NOMO-1 (cell line): ENCODE results near the gene B4GALNT4.
"Not testable (repeated sequence)": the region's sequence is repeated elsewhere in the genome, so short reads cannot be mapped to it uniquely, and the experiment has no call there.

Experiments used
- DNase-seq, 2 experiments: peaks; one replicate each; lab custom pipeline; 2025; ENCODE audit not compliant: unreplicated experiment in 2 of 2; lab: John Stamatoyannopoulos, UW

Gene B4GALNT4

DNA sequence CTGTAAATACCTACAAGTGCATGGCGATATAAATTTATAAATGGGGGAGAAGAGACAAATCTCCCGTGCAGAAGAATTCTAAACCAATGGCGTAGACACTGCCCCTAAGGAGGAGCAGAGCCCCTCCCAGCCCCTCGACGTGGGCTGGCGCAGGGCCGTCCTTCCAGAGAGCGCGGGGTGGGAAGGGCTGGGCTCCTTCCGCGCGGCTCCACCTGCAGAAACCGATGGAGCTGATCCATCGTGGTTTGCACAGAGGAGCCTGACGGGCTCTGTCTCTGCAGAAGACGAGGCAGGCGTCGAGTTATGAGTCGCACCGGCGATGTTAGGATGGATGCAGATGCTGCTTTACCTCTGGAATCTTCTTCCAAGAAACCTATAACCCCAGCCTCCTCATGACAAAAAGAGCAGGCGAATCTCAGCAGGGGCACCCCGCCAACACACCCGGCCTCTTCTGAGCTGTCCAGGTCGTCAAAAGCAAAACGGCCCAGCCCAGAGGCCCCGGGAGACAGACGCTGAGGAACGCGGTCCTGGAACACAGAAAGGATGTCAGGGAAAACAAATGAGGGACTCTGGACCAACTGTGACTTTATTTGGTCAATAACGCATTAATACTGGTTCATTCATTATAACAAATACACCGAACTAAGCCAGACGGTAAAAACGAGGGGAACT, 11.0 kb upstream of the B4GALNT4 start:
- no peak for DNase-seq

DNA sequence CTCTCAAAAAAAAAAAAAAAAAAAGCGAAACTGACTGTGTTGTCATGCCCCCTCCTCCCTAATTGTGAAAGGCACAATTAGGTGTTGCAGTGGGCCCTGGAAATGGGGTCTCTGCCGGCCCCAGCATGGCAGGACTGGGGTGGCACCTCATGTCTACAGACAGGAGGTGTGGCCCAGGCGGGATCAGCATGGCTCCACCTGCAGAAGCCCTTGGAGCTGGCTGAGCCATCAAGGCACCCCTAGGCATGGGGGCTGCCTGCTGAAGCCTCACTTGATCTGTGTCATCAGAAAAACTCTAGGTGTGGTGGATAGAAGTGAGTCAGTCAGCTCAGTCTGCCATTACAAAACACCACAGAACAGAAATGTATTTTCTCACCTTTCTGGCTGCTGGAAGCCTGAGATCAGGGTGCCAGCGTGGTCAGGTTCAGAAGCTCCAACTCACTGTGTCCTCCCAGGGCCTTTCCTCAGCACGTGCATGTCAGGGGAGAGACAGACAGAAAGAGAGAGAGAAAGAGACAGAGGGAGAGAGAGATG, 10.1 kb upstream of the B4GALNT4 start:
- no peak for DNase-seq

DNA sequence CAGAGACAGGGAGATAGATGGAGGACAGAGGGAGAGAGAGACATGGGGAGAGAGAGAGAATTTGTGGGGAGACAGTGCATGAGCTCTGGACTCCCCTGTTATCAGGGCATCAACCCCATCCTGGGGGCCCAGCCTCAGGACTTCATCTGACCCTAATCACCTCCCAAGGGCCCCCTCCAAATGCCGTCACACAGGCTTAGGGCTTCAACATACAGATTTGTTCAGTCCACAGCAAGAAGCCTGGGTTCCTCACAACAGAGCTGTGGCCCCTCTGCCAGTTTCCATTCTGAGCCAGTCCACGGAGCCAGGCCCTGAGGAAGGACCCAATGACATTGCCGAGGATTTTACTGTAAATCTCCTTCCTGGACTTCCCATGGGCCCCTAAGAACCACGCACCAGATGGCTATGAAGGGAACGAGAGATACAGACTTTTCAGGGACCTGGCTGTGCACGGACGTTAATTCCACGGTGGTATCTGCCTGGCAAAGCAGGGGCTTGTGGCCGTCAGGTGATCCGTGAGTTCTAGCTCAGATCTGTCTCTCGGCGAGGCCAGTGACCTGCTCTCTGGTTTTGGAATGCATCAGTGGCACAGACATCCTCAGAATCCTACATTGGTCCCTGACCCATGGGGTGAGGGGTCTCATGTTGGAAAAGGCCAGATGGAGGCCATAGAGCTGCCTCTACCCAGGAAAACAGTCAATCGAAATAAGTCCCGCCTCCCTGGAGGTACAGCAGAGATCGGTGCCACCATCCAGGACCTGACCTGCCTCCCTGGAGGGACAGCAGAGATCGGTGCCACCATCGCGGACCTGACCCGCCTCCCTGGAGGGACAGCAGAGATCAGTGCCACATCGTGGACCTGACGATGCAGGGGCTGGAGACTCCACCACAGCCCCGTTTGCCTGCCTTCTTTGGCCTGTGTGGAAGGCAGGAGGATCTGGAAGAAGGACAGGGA, 8.7 kb upstream of the B4GALNT4 start:
- no peak for DNase-seq

DNA sequence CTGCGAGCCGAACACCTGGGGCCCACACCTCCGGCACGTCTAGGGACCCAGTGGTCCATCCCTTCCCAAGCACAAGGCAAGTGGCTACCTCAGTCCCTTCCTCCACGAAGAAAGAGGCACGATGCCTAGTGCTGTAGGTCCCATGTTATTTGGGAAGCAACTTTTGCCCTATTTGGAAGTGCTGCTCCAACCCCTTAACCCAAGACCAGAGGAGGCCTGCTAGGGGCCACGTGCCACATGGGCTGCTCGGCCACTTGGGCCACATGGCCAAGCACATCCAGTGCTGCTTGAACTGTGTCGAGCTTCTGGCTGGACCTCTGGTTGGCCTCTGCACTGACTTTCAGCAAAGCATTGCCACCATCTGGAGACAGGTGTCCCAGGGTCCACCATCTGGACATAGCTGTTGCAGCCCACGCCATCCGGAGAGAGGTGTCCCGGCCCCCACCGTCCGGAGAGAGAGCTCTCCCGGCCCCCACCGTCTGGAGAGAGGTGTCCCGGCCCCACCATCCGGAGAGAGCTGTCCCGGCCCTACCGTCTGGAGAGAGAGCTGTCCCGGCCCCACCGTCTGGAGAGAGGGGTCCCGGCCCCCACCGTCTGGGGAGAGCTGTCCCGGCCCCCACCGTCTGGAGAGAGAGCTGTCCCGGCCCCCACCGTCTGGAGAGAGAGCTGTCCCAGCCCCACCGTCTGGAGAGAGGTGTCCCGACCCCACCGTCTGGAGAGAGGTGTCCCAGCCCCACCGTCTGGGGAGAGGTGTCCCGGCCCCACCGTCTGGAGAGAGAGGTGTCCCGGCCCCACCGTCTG, 6.5 kb upstream of the B4GALNT4 start:
- DNase-seq: no peak

DNA sequence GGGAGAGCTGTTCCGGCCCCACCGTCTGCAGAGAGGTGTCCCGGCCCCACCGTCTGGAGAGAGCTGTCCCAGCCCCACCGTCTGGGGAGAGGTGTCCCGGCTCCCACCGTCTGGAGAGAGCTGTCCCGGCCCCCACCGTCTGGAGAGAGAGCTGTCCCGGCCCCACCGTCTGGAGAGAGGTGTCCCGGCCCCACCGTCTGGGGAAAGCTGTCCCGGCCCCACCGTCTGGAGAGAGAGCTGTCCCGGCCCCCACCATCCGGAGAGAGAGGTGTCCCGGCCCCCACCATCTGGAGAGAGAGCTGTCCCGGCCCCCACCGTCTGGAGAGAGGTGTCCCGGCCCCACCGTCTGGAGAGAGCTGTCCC, 5.9 kb upstream of the B4GALNT4 start:
- DNase-seq: not testable (repeated sequence)

DNA sequence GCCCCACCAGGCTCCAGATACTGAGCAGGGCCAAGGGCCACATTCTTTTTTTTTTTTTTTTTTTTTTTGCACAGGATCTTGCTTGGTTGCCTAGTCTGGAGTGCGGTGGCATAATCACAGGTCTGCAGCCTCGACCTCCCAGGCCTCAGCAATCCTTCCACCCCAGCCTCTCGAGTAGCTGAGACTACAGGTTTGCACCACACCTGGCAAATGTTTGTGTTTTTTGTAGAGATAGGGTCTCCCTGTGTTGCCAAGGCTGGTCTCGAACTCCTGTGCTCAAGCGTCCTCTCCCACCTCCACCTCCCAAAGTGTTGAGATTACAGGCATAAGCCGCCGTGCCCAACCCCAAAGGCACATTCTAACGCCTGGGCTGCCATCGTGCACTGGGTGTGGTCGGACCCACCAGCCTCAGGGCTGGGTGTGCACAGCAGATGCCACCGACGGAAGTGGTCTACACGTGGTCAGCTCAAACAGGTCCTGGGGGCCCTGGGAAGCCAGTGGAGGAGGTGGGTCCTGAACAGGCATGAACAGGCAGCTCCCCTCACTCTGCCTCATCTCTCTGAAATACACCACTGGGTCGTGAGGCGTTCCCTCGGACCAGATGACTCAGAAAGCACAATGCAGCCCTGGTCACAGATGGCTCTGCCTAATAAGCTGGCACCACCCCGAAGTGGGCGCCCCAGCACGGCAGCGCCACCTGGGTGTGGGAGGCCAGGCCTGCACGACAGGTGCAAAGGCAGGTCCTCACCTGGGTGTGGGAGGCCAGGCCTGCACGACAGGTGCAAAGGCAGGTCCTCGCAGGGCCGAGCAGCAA, 5.1 kb upstream of the B4GALNT4 start:
- DNase-seq: no peak

DNA sequence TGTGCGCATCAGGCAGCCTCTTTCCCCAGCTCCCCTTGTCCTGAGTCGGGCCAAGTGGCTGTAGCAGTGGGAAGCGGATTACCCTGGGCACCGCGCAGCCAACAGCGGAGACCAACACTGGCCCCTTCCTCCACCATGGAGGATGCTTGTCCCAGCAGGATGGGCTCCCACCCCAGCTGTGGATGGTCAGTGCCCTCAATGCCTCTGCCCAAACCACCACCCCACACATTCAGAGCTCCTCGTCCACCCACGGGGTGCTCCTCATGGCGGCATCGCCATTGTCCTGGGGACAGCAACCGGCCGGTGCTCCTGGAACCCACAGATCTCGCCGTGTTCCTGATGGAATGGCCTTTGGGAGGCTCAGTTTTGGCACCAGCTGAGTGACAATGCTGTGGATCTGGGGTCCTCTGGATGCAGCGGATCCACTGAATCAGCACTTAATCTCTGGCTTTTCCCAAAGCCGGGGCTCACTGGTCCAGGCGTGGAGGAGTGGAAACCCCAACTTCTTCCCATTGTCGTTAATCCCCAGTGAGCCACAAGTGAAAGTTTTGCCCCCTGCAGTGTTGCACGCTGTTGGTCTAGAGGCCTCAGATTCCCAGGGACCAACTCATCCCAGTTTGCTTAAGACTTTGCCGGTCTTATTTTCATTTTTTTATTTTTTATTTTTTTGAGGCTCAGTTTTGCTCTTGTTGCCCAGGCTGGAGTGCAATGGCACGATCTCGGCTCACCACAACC, 4.1 kb upstream of the B4GALNT4 start:
- DNase-seq: no peak

DNA sequence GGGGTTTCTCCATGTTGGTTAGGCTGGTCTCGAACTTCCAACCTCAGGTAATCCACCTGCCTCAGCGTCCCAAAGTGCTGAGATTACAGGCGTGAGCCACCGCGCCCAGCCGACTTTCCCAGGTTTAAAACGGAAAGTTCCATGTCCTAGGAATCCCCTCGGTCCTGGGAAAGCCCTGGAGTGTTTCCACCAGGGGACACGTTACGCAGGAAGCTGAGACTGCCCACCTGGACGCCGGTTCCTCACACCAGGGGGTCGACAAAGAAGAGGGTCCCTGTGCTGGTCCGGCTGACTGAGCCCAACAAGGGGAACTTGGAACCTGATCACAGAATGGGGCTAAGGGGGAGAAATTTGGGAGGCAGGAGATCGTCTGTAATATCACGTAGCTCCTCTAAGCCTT, 3.5 kb upstream of the B4GALNT4 start:
- DNase-seq: no peak

DNA sequence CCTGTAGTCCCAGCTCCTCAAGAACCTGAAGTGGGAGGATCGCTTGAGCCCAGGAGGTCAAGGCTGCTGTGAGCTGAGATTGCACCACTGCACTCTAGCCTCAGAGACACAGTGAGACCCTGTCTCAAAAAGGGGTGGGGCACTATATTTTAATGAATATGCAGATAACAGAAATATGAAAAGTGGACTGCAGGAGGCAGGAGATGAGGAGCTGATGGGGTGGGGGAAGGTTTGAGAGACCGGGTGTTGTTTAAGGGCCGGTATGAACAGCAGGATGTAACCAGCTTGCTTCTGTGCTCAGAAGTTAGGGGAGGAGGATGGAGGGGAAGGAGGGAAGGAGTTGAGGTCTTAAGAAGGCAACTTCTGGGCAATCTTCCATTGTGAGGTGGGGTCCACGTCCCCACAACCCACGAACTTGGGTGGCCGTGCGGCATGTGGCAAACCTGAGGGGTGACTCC, 1.3 kb upstream of the B4GALNT4 start:
- DNase-seq: no peak

DNA sequence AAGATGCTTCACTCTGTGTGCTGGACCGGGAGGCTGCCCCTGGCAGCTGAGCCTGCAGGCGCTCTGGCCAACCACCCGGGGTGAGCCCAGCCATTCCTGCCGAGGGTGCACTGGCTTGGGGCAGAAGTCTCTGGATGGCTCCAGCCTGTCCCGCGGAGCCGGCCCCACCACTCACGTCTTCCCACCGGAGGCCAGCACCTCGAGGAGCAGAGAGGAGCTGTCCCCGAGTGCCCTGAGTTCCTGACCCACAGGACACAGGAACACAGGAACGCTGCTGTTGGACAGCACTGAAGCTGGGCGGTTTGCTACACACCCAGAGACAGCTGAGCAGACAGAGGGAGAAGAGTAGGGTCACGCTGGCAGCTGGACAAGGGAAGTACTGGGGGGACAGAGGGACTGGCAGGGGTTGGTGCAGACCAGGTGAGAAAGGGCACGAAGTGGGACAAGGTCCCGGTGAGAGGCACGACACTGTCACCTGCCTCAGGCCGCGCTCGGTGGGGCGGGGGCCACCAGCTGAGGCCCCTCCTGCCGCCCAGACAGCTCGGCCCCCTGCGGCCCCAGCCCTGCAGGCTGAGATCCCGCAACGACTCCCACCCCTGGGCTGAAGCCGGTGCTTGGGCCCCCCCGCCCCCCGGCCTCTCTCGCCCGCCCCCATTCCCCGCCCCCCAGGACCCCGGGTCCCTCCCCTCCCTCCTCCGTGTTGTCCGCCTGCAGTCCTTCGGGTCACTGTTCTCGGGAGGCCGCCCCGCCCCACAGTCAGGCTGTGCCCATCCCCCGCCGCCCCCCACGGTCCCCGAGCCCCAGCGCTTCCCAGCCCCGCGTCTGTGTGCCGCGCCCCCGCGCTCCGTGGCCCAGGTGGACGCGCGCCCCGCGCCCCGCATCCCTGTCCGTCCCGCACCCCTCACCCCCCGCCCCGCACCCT, 624 bp upstream of the B4GALNT4 start:
- DNase-seq: no peak

DNA sequence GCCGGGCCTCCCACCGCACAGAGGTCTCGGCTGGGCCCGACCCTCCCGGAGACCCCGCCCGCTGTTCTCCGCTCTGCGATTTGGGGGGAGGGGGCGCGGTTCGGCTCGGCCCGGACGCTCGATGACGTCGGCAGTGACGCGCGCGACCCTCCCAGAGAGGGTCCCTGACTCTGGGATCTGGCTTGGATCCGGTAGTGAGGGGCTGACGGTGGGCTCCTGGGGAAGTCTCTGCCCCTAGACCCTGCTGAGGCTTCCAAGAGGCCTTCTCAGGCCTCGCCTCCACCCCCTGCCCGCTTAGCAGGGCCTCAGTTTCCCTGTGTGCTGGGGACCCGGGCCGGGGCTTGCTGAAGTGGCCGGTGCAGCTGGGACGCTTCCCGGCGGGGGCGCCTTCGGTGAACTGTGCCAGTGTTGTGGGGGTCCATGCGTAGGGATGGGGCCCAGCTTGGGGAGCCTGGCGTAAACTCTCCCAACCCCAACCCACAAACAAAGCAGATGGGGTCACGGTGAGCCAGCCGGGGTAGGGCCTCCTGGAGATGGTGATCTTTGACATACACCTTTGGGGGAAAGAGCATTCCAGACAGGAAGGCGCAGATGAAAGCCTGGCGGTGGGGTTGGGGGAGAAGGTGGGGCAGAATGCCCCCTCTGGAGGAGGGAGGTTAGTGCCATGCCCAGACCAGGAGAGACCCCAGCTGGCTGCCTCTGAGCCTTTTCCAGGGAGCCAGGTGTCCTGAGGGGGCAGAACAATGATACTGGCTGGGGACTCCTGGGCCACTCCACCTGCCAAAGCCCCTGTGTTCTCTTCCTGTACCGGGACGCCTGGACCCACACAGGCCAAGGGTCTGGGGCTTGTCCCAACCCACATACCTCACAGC, 1.0 kb downstream of the B4GALNT4 start:
- DNase-seq: no peak

DNA sequence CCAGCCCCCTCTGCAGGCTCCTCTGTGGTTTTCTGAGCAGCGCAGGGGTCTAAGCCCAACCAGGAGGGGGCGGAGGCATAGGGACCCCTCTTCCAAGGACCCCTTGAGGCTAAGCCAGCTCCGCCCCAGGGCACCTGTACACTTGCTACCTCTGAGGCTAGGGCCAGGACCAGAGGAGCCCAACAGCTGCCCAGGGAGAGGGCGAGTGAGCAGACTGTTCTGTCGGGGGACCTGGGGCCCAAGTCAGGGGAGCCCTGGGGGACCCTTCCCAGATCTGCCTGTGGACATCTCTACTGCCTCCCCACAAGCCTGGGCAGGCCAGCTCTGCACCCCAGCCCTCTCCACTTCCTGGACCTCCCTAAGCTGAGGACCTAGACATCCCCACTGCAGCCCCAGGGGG, 1.8 kb downstream of the B4GALNT4 start:
- no peak for DNase-seq

DNA sequence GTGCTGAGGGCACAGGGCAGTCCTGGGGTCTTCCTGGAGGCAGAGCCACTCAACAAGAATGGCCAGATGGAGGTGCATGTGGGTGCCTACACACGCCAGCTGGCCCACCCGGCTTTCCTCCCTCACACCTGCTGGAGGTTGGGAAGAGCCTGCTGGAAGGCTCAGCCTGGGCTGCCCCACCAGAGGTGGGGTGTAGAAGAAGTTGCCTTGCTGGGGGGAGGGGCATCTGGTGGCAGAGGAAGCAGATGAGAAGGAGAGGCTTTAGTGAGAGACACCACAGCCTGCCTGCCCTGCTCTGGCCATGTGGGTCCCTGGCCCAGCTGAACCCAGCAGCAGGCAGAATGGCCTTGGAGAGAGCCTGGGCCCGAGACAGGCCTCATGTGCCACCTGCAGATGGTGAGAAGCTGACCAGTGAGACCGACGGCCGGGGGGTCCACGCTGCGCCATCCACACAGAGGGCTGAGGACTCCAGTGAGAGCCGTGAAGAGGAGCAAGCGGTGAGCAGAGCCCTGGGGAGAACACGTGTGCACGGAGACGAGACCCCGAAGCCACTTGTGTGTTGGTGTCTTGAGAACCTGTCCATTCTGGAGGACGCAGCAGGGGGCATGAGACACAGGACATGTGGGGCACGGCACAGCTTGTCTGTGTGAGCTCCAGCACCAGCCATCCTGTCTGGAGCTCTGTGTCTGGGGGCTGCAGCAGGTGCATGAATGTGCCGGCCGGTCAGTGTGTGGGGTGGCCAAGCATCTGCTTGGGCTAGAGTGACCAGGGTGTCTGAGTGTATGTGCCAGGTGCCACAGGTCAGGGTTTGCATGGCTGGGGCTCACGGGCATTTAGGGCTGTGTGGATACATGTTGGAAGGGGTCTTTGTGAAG, 2.7 kb downstream of the B4GALNT4 start:
- DNase-seq: no peak

DNA sequence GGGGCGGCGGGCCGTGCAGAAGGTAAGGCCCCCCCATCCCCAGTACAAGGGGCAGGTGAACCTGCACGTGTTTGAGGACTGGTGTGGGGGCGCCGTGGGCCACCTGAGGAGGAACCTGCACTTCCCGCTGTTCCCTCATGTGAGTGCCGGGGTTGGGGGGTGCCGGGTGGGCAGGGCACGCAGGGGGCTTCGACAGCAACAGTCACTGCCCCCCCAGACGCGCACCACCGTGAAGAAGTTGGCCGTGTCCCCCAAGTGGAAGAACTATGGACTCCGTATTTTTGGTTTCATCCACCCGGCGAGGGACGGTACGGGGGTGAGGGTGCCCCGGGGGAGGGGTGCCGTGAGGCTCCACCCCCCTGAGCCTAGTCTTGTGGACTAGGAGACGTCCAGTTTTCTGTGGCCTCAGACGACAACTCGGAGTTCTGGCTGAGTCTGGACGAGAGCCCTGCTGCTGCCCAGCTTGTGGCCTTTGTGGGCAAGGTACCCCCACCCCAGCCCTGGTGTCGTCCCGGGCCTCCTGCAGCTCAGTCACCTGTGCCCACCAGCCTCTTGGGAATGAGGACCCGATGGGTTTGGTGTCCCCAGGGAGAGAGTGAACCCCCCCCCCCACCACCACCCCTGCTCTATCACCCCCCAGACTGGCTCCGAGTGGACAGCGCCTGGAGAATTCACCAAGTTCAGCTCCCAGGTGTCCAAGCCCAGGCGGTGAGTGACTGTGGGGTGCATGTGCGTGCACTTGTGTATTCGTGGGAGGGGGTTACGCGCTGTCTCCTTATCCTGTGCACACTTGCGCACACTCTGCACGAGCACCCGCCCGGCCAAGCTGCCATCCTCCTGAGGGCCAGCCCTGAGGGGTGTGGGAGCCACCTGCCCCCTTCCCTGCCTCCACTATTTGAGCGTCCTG, 3.8 kb downstream of the B4GALNT4 start:
- DNase-seq: no peak

DNA sequence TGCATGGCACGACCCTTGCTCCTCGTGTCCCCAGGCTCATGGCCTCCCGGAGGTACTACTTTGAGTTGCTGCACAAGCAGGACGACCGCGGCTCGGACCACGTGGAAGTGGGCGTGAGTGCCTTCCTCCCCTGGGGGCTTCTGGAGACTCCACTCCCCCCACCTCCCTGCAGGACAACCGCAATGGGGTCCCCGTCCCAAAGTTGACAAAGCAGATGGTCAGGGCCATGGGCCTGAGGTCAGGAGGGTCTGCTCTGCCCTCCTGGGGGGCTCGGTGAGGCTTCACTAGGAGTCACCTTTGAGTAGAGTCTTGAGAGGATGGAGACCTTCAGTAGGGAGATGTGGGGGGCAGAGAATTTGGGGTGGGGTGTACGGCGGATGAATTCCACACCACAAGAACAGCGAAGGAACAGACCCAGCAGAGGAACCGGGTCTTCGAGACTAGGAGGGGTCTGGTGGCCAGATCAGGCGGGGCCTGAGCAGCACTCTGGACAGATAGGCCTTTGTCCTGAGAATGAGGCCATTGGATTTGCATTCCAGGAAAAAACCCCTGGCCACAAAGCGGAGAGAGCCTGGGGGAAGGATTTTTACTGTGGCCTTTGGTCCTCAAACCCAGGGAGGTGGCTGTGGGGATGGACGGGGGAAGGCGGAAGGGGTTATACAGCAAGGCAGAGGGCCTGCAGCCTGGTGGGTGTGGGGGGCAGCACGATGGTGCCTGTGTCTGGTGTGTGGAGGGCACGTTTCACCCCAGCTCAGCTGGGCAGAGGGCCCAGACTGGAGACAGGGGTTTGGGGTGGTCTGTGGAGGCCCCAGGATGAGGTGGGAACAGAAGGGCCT, 4.6 kb downstream of the B4GALNT4 start:
- DNase-seq: no peak
